Measurements from ENCODE around the gene SZRD1.

Gene SZRD1

GRCh38 chr1:16378443-16378842, 11.4 kb downstream of the SZRD1 start:
- no peak overlapping the region for H3K4me3 ChIP-seq (ENCODE audit: low read depth, low read length)
- no peak overlapping the region for H3K4me2 ChIP-seq (ENCODE audit: low read length)
- H3K27me3 ChIP-seq (ENCODE audit: control insufficient read depth, insufficient read depth, low read length), result no peaks in the 10 kb centered on the region
- no peak for TF ChIP-seq CTCF (IDR thresholded peaks at IDR 0.05)
- H3K27ac ChIP-seq, result no peak overlapping the region
- no peak overlapping the region for H2AFZ ChIP-seq
- no peaks in the 10 kb centered on the region for H3K36me3 ChIP-seq (ENCODE audit: control insufficient read depth, insufficient read depth, low read length)
- H3K4me1 ChIP-seq, result peaks cover 8% of the 10 kb centered on the region
- no peak overlapping the region for H3K9ac ChIP-seq
- peaks cover 64% of the 10 kb centered on the region for H3K79me2 ChIP-seq
- no peaks in the 10 kb centered on the region for H3K9me3 ChIP-seq (ENCODE audit: control insufficient read depth, low read length)

- H3K4me2 ChIP-seq (ENCODE audit: low read length), result no peak overlapping the region
- H3K36me3 ChIP-seq (ENCODE audit: control insufficient read depth, insufficient read depth, low read length), result no peaks in the 10 kb centered on the region
- no peak overlapping the region for H3K9ac ChIP-seq
- H3K4me3 ChIP-seq (ENCODE audit: low read depth, low read length), result no peak overlapping the region
- no peak for TF ChIP-seq CTCF (IDR thresholded peaks at IDR 0.05)
- peaks cover 4% of the 10 kb centered on the region for H3K4me1 ChIP-seq
- H3K9me3 ChIP-seq (ENCODE audit: control insufficient read depth, low read length), result no peaks in the 10 kb centered on the region
- no peaks in the 10 kb centered on the region for H3K27me3 ChIP-seq (ENCODE audit: control insufficient read depth, insufficient read depth, low read length)
- H3K27ac ChIP-seq, result no peak overlapping the region
- H3K79me2 ChIP-seq, result peaks cover 49% of the 10 kb centered on the region
- no peak overlapping the region for H2AFZ ChIP-seq
Measured at GRCh38 chr1:16380868-16381267, 13.8 kb downstream of the SZRD1 start.

GRCh38 chr1:16383888-16384287, 16.8 kb downstream of the SZRD1 start:
- Histone ChIP-seq H3K9me3 (ENCODE audit: control insufficient read depth, low read length) (no peaks in the 10 kb centered on the region), H3K4me2 (ENCODE audit: low read length) (no peak overlapping the region), H2AFZ (no peak overlapping the region), H3K36me3 (ENCODE audit: control insufficient read depth, insufficient read depth, low read length) (no peaks in the 10 kb centered on the region), H3K9ac (no peak overlapping the region), H3K79me2 (peaks cover 38% of the 10 kb centered on the region), H3K27me3 (ENCODE audit: control insufficient read depth, insufficient read depth, low read length) (no peaks in the 10 kb centered on the region), H3K27ac (no peak overlapping the region), H3K4me3 (ENCODE audit: low read depth, low read length) (no peak overlapping the region), H3K4me1 (peaks cover 7% of the 10 kb centered on the region)
- TF ChIP-seq CTCF (IDR thresholded peaks at IDR 0.05), result no peak

- Histone ChIP-seq H3K4me3 (ENCODE audit: low read depth, low read length) (no peak overlapping the region), H3K79me2 (peaks cover 32% of the 10 kb centered on the region), H3K4me1 (peaks cover 7% of the 10 kb centered on the region), H2AFZ (no peak overlapping the region), H3K36me3 (ENCODE audit: control insufficient read depth, insufficient read depth, low read length) (no peaks in the 10 kb centered on the region), H3K27me3 (ENCODE audit: control insufficient read depth, insufficient read depth, low read length) (no peaks in the 10 kb centered on the region), H3K27ac (peak overlapping the region; percentile 13), H3K9ac (no peak overlapping the region), H3K9me3 (ENCODE audit: control insufficient read depth, low read length) (no peaks in the 10 kb centered on the region), H3K4me2 (ENCODE audit: low read length) (no peak overlapping the region)
- TF ChIP-seq CTCF (IDR thresholded peaks at IDR 0.05), result no peak
Measured at GRCh38 chr1:16385659-16386453, 18.8 kb downstream of the SZRD1 start.

Measured in parathyroid adenoma (tissue), 2 donors.